Muscle layer of colon (tissue), 2 donors: ENCODE measurements around the gene CD300C.
"Not testable (repeated sequence)": the region's sequence is repeated elsewhere in the genome, so short reads cannot be mapped to it uniquely, and the experiment has no call there.

Experiments used
- H3K27ac ChIP-seq: one replicate; pipeline ENCODE4 v1.7.0; 2013; ENCODE audit warnings: low read depth, mild to moderate bottlenecking, low read length, moderate library complexity
- H3K27me3 ChIP-seq, 2 donors: one replicate each; pipeline ENCODE4 v1.7.0; 2013; ENCODE audit warnings: low read length in 2 of 2, mild to moderate bottlenecking in 2 of 2; ENCODE audit not compliant: insufficient read depth in 2 of 2, control insufficient read depth in 1 of 2
- H3K36me3 ChIP-seq: one replicate; pipeline ENCODE4 v1.7.0; 2013; ENCODE audit warnings: mild to moderate bottlenecking, low read length; ENCODE audit not compliant: insufficient read depth
- H3K4me1 ChIP-seq: one replicate; pipeline ENCODE4 v1.7.0; 2013; ENCODE audit warnings: mild to moderate bottlenecking, low read length; ENCODE audit not compliant: insufficient read depth
- H3K4me3 ChIP-seq, 2 donors: one replicate each; pipeline ENCODE4 v1.7.0; 2013; ENCODE audit warnings: low read length in 2 of 2, low read depth in 1 of 2, mild to moderate bottlenecking in 1 of 2, moderate library complexity in 1 of 2
- H3K9ac ChIP-seq: one replicate; pipeline ENCODE4 v1.7.0; 2013; ENCODE audit warnings: low read length
- H3K9me3 ChIP-seq: one replicate; pipeline ENCODE4 v1.7.0; 2013; ENCODE audit warnings: mild to moderate bottlenecking, low read length
- donor health status: abdominal sarcoma.
- donor health status: Adenocarcinoma of cecum.

The CD300C gene

GRCh38 chr17:74558402-74558801, 12.5 kb upstream of the CD300C start:
- H3K9ac ChIP-seq, H3K36me3 ChIP-seq, H3K9me3 ChIP-seq: not testable (repeated sequence)

DNA sequence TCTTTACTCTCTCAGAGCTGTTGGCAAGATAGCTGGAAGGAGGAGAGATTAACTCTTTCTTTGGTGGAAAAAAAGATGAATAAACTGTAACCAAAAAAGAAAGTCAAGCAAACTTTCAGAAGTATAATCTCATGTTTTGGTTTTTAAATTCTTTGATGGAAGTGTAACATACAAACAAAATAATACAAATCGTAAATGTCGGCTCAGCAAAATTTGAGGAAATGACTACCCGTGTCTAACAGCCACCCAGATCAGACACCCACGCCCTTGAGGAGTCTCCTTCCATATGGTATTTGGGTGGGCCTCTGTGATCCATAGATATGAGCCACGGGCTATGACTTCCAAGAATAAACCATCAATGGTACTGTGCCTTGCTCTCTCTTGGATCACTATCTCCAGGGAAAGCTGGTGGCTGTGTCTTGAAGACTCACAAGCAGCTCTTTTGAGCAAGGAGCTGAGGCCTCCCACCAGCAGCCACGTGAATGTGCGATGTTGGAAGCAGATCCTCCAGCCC, 9.6 kb upstream of the CD300C start:
- no peaks in the 10 kb centered on the region for H3K4me1 ChIP-seq
- no peak overlapping the region for H3K9ac ChIP-seq
- no peaks in the 10 kb centered on the region for H3K36me3 ChIP-seq
- no peak overlapping the region for H3K4me3 ChIP-seq
- no peak overlapping the region for H3K27ac ChIP-seq
- no peaks in the 10 kb centered on the region for H3K27me3 ChIP-seq
- H3K9me3 ChIP-seq, result no peaks in the 10 kb centered on the region

More at GRCh38 chr17:74558402-74558801, 12.5 kb upstream of the CD300C start:
- H3K4me3 ChIP-seq, H3K27ac ChIP-seq, H3K4me1 ChIP-seq, H3K27me3 ChIP-seq: not testable (repeated sequence)

GRCh38 chr17:74554909-74555308, 9.0 kb upstream of the CD300C start:
- no peaks in the 10 kb centered on the region for H3K9me3 ChIP-seq
- no peaks in the 10 kb centered on the region for H3K36me3 ChIP-seq
- H3K27me3 ChIP-seq, result no peaks in the 10 kb centered on the region
- H3K4me3 ChIP-seq, result no peak overlapping the region
- no peak overlapping the region for H3K9ac ChIP-seq
- no peak overlapping the region for H3K27ac ChIP-seq
- H3K4me1 ChIP-seq, result no peaks in the 10 kb centered on the region

DNA sequence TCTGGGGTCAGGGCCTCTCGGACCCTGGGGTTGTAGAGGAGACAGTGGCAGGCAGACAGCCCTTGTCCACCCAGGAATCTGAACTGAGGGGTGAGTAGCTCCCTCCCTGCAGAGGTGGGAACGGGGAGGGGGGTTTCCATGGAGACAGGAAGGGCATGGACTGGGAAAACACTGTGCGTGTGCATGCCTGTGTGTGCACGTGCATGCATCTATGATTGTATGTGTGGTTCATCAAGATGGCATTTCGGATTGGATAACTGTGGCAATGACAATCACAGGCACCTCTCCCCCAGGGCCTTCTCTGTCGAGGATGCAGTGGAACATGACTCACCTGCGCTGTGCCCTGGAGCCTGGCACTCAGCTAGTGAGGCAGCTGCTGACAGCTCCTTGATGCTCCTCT, 6.1 kb upstream of the CD300C start:
- H3K36me3 ChIP-seq, result no peaks in the 10 kb centered on the region
- no peaks in the 10 kb centered on the region for H3K9me3 ChIP-seq
- no peak overlapping the region for H3K27ac ChIP-seq
- no peak overlapping the region for H3K4me3 ChIP-seq
- H3K4me1 ChIP-seq, result no peaks in the 10 kb centered on the region
- H3K27me3 ChIP-seq, result no peaks in the 10 kb centered on the region
- H3K9ac ChIP-seq, result no peak overlapping the region

DNA sequence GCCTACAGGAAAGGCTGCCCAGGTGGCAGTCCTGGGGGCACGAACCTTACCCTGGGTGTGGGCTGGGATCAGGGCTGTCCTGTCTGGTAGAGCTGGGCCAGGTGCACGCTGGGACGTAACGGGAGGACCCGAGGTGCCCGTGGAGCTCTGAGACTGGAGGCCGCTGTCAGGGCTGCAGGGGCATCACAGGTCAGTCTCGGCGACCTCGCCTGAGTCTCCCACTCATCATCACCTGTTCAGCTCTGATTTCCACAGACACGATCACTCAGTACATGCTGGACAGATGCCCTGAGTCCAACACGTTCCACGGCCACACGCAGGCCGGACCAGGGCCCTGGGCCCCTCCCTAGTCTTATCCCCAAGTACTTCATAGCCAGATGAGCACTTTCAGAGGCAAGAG, 4.7 kb upstream of the CD300C start:
- Histone ChIP-seq H3K27ac (no peak overlapping the region), H3K4me3 (no peak overlapping the region), H3K9ac (no peak overlapping the region), H3K4me1 (no peaks in the 10 kb centered on the region), H3K27me3 (no peaks in the 10 kb centered on the region), H3K36me3 (no peaks in the 10 kb centered on the region), H3K9me3 (no peaks in the 10 kb centered on the region)

- Histone ChIP-seq H3K4me1 (no peaks in the 10 kb centered on the region), H3K36me3 (no peaks in the 10 kb centered on the region), H3K9ac (no peak overlapping the region), H3K27ac (no peak overlapping the region), H3K27me3 (no peaks in the 10 kb centered on the region), H3K4me3 (no peak overlapping the region), H3K9me3 (no peaks in the 10 kb centered on the region)
Observed at GRCh38 chr17:74549343-74549742, 3.4 kb upstream of the CD300C start.

GRCh38 chr17:74547736-74548135, 1.8 kb upstream of the CD300C start:
- no peaks in the 10 kb centered on the region for H3K36me3 ChIP-seq

GRCh38 chr17:74547264-74547663, 1.3 kb upstream of the CD300C start:
- H3K36me3 ChIP-seq, result no peaks in the 10 kb centered on the region
- no peak overlapping the region for H3K27ac ChIP-seq
- H3K4me1 ChIP-seq, result no peaks in the 10 kb centered on the region
- H3K4me3 ChIP-seq, result no peak overlapping the region
- no peaks in the 10 kb centered on the region for H3K27me3 ChIP-seq
- H3K9me3 ChIP-seq, result no peaks in the 10 kb centered on the region
- no peak overlapping the region for H3K9ac ChIP-seq

More at GRCh38 chr17:74547736-74548135, 1.8 kb upstream of the CD300C start:
- Histone ChIP-seq H3K27me3 (no peaks in the 10 kb centered on the region), H3K4me1 (no peaks in the 10 kb centered on the region), H3K4me3 (no peak overlapping the region), H3K9me3 (no peaks in the 10 kb centered on the region), H3K9ac (no peak overlapping the region), H3K27ac (no peak overlapping the region)

DNA sequence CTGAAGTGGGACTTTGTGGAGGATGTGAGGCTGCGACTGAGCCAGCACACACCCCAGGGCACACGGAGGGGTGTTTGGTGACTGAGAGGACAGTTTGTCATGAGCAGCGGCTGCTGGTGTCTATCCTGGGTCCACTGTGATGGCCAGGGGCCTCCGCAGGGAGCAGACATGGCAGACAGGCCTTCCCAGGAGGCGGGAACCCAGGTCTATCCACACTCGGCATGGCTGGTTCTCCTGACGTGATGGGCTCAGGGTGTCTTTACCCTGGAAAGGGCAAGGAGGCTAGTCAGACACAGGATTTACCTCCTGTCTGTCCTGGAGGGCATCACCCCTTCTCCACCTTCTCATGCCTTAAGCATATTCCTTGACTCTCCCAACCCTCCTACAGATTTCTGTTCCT, 671 bp upstream of the CD300C start:
- no peaks in the 10 kb centered on the region for H3K4me1 ChIP-seq
- no peak overlapping the region for H3K27ac ChIP-seq
- H3K36me3 ChIP-seq, result no peaks in the 10 kb centered on the region
- H3K27me3 ChIP-seq, result no peaks in the 10 kb centered on the region
- H3K4me3 ChIP-seq, result no peak overlapping the region
- no peak overlapping the region for H3K9ac ChIP-seq
- H3K9me3 ChIP-seq, result no peaks in the 10 kb centered on the region

DNA sequence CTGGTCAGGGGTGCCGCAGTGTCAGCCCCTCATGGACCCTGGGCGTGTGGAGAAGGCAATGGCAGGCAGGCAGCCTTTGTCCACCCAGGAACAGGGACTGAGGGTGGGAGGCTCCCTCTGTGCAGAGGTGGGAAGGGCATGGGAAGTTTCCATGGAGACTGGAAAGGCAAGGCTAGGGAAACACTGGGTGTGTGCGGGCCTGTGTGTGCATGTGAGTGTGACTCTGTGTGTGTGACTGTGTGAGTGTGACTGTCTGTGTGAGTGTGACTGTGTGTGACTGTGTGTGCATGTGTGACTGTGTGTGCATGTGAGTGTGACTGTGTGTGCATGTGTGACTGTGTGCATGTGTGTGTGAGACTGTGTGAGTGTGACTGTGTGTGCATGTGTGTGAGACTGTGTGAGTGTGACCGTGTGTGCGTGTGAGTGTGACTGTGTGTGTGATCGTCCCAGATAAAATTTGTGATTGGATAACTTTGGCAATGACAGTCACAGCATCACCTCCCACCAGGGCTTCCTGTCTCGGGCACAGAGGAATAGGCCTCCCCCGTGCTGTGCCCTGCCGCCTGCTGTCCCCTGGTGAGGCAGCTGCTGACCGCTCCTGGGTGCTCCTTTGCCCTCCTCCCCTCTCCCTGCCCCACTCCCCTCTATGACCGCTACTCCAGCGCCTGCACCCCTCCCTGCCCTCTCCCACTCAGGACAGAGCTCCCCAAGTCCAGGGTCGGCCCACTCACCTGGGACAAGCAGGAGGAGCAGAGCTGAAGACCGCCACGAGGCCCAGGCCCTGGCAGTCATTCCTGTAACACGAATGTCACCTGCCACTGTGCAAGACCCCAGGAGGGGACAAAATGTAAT, 698 bp downstream of the CD300C start:
- H3K4me3 ChIP-seq, result no peak overlapping the region
- no peaks in the 10 kb centered on the region for H3K27me3 ChIP-seq
- H3K9ac ChIP-seq, result no peak overlapping the region
- no peak overlapping the region for H3K27ac ChIP-seq
- H3K4me1 ChIP-seq, result no peaks in the 10 kb centered on the region
- H3K9me3 ChIP-seq, result no peaks in the 10 kb centered on the region
- H3K36me3 ChIP-seq, result no peaks in the 10 kb centered on the region

- no peak overlapping the region for H3K9ac ChIP-seq
- no peaks in the 10 kb centered on the region for H3K27me3 ChIP-seq
- H3K27ac ChIP-seq, result no peak overlapping the region
- no peak overlapping the region for H3K4me3 ChIP-seq
- H3K9me3 ChIP-seq, result no peaks in the 10 kb centered on the region
- H3K36me3 ChIP-seq, result no peaks in the 10 kb centered on the region
- H3K4me1 ChIP-seq, result no peaks in the 10 kb centered on the region
Observed at GRCh38 chr17:74543891-74544760, 1.8 kb downstream of the CD300C start.
